Stimulated activated CD8-positive, alpha-beta memory T cell treated with anti-CD3 and anti-CD28 coated beads, Interleukin-4, amount 100 ng/mL, for 48 hours (primary cell): Measurements from ENCODE around the gene STIM2.

Source experiments
- DNase-seq: peaks from one replicate; pipeline ENCODE4 v3.0.0-alpha.2; 2020

The STIM2 gene

DNA sequence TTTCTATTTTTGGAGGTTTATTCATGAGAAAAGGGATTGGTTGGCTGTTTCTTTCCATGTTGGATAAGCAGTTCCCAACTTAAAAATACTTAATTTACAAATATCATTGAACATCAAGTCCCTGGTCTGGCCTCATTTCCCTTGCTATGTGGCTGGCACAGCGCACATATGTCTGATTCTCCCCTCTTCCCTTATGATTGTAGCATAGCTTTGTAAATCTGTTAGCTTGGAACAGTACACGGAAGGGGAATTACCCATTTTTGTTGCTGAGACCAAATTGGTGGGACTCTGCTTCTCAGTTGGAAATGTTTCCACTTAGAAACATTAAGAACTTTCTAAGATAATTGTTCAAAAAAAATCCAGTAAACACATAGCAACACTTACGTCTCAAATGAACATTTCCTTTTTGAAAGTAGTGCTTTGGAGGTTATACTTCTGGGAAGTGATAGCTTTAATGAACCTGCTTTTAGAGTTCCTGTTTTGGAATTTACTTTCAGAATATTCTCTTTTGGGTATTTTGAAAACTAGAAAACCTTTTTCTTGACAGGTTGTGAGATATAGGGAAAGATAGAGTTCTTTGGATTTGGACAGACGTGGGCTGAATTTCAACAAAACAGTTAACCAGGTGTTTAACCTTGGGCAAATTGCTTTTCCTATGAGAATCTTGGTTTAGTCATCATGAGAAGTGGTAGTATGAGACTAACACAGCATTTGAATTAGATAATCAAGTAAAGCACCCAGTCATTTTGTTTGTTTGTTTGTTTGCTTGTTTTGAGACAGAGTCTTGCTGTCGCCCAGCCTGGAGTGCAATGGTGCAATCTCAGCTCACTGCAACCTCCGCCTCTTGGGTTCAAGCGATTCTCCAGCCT, 47.3 kb downstream of the STIM2 start:
- DNase-seq, result no peak

DNA sequence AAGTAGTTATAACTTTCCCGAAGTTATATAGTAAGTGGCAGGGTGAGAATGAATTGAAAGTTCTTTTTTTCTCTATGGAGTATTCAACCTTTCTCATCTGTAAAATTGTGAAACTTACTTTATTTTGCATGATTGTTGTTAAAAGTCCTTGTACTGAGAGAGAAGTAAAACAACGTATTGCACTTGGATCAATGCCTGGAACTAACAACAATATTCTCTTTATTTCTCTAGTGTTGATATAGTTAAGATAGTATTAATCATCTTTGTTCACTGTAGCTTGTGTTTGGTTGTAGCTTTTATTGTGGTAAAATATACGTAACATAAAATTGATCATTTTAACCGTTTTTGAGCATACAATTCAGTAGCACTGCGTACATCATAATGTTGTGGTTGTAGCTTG, 48.7 kb downstream of the STIM2 start:
- no peak for DNase-seq

- DNase-seq, result no peak
These were observed 50.6 kb downstream of the STIM2 start for GRCh38 chr4:26911254-26911653.

DNA sequence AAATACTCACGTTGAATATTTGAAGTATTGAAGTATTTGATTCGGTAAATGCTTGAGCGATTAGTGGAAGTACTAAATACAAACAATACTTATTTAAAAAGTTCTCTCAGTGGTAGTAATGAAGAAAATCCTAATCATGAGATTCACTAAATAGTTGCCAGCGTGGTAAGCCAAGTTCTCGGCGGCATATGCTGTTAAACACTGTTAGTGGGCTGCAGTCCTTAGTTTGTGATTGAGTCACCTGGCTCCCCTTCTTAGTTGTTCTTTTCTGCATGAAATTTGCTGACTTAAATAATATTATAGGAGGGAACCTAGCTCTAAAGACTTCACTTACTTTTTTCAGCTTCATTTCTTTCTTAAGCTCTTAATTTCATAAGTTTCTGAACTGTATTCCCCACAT, 51.4 kb downstream of the STIM2 start:
- DNase-seq, result no peak

DNA sequence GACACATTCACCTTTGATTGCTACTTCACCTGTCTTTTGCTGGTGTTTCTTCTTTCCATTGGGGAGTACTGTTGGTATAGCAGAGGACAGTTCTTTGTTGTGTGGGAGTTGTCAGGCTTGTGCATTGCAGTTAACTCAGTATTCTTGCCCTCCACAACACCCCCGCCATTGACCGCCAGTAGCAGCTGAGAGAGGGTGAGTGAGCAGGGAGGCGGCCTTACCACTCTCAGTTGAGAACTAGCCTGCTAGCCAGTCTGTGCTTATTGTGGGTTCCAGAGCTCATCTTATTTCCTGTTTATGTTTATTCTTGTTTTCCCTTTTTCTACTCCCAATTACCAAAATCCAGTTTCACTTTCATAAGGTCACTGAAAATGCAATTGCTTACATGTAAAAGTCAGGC, 52.2 kb downstream of the STIM2 start:
- DNase-seq, result no peak

DNA sequence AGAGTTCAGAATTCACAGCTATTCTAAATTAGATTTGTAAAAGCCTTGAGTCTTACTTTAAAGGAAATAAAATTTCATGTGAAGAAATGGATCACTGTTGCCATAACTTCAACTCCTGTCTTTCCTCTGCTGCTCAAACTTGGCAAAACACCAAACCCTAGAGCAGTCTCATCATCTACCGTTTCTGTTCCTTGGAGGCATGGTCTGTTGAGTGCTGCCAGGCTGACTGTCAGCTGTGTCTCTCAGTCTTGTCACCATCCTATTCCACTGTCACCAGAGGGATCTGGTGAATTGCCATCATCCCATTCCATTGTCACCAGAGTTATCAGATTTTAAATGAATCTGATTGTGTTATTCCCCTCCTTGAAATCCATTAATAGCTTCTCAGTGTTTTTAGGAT, 55.6 kb downstream of the STIM2 start:
- no peak for DNase-seq

- DNase-seq, result no peak
These were observed 70.3 kb downstream of the STIM2 start for GRCh38 chr4:26930964-26931363.

DNA sequence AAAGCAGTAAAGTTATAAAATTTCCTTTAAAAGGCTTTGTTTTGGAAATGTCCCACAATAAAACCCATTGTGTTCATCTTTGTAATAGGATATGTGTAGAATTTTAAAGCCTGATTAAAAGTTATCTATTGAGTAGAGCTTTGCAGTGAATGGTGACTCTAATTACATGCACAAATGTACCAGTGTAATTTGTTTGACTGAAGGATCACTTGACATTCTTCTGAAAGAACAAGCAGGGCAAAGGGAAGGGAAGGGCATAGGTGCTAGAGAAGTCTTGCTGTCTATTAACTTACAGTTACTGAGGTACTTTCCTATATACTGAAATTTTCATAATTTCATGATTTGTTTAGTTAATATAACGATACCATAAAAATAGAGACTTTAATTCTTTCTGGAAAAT, 70.8 kb downstream of the STIM2 start:
- no peak for DNase-seq

- DNase-seq, result no peak
These were observed 71.3 kb downstream of the STIM2 start for GRCh38 chr4:26931966-26932365.

- no peak for DNase-seq
These were observed 74.8 kb downstream of the STIM2 start for GRCh38 chr4:26935397-26935796.

GRCh38 chr4:26936284-26937065, 75.8 kb downstream of the STIM2 start:
- no peak for DNase-seq

- DNase-seq, result no peak
These were observed 76.5 kb downstream of the STIM2 start for GRCh38 chr4:26937139-26937538.

GRCh38 chr4:26937567-26937966, 76.9 kb downstream of the STIM2 start:
- DNase-seq, result no peak

- DNase-seq, result no peak
These were observed 77.9 kb downstream of the STIM2 start for GRCh38 chr4:26938516-26938915.

- no peak for DNase-seq
These were observed 81.3 kb downstream of the STIM2 start for GRCh38 chr4:26941951-26942350.

DNA sequence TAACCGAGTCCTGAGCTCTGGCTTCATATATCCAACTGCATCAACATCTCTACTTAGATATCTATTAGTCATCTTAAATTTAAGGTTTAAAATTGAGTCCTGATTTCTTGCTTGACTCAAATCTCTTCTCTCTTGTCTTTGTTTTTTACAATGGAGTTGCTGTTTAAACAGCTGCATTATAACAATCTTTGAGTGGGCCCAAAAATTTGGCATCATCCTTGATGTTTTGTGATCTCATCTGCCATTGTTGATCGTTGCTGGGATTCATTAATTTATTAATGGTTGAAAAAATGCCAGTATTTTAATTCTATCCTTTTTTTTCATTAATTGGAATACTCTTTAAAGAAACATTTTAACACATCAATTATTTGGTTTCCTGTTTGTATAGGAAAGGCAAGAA, 82.2 kb downstream of the STIM2 start:
- no peak for DNase-seq

GRCh38 chr4:26943391-26943790, 82.8 kb downstream of the STIM2 start:
- no peak for DNase-seq

DNA sequence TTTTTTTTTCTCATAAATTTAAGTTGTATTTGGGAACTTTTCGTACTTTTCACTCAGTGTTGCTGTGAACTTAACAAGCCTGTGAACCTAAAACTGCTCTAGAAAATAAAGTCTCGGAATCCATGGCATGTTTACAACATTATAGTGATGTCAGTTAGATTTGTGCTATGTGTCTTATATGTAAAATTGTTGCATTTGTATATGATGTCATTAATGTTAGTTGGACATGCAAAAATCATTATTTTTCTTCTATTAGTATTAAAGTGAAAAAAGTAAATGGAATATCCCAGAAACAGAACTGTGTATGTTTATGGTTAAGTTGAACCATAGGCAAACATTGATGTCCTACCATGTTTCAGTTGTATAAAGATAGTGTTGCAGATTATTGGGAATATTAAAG, 85.2 kb downstream of the STIM2 start:
- no peak for DNase-seq

DNA sequence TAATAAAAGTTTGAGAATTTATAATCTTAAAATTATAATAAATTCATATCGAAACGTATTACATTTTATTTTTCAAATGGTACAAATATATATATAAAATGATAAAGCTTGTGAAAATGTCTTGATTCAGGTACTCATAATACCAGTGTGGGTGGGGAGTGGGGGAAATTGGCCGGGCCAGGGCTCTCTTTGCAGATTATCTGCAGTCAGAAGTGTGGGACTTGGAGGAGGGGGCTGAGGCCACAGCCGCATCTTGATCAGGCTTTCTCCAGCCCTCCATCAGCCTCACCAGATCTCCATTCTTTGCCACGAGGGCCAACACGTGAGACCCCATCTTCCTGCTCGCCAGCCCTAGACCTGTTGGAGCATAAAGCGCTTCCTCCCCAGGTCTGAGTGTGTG, 86.7 kb downstream of the STIM2 start:
- no peak for DNase-seq

DNA sequence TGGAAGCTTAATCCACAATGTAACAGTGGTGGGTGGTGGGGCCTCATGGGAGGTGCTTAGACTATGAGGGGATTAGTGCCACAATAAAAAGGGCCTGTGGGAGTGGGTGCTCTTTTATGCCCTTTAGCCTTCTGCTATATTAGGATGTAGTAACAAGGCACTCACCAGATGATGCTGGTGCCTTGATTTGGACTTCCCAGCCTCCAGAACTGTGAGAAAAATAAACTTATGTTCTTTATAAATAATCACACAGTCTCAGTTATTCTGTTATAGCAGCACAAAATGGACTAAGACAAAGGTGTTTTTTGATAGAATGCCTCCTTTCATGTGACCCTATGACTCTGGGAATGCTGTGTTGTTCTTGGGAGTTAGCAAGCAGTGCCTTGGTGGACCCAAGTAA, 89.8 kb downstream of the STIM2 start:
- no peak for DNase-seq

GRCh38 chr4:26952891-26953290, 92.2 kb downstream of the STIM2 start:
- no peak for DNase-seq

DNA sequence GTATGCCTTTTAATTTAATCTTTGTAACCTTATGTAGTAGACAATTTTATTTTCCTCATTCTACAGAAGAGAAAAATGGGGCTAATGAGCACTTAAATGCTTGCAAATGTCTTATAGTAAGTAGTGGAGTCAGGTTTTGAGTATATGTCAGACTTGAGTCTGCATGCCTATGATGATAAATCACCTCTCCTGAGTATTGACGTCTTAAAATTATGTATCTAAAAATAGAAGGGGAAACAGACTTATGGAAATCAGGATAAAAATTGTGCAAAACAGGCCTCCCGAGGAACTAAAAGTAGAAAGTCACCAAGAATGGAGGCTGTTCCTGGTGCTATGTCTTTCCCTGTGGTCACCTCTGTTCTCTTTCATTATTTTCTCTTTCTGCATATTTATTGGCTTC, 92.7 kb downstream of the STIM2 start:
- DNase-seq, result no peak

GRCh38 chr4:26953770-26954423, 93.3 kb downstream of the STIM2 start:
- DNase-seq, result no peak

- DNase-seq, result no peak
These were observed 94.6 kb downstream of the STIM2 start for GRCh38 chr4:26955241-26955640.
